Neural cell (in vitro differentiated cells): ENCODE measurements around the gene OLIG3. TPM values are rescaled to one million over a fixed set of nuclear protein-coding genes. Genes with fewer than 3 reads are reported as not detected.

Experiments used
- H2AFZ ChIP-seq: fragments of 200-600, 300-800 bp; sonication (generic), shearing (Covaris generic); 2 replicates; pipeline ENCODE4 v1.6.0; 2014; ENCODE audit warnings: low read depth, mild to moderate bottlenecking, antibody characterized with exemption, low read length, moderate library complexity
- H3F3A ChIP-seq: fragments of 200-600 bp; shearing (Covaris generic); 2 replicates; pipeline ENCODE4 v1.6.1; 2016; ENCODE audit warnings: mild to moderate bottlenecking, moderate library complexity, mixed read lengths, antibody characterized with exemption, low read length; ENCODE audit not compliant: insufficient read depth, poor library complexity, severe bottlenecking
- H3K27ac ChIP-seq: fragments of 200-600, 300-800 bp; sonication (generic), shearing (Covaris generic); 2 replicates; pipeline ENCODE4 v1.5.1; 2014; ENCODE audit warnings: mild to moderate bottlenecking, low read length, moderate library complexity
- H3K27me3 ChIP-seq: fragments of 300-800, 200-600 bp; sonication (generic), shearing (Covaris generic); 2 replicates; pipeline ENCODE4 v1.6.0; 2014; ENCODE audit warnings: mild to moderate bottlenecking, low read depth, low read length, moderate library complexity; ENCODE audit not compliant: insufficient read depth
- H3K36me3 ChIP-seq: fragments of 300-800, 200-600 bp; sonication (generic), shearing (Covaris generic); 2 replicates; pipeline ENCODE4 v1.5.1; 2014; ENCODE audit warnings: mild to moderate bottlenecking, antibody characterized with exemption, low read length, moderate library complexity; ENCODE audit not compliant: insufficient read depth
- H3K4me2 ChIP-seq: fragments of 300-800, 200-600 bp; sonication (generic), shearing (Covaris generic); 2 replicates; pipeline ENCODE4 v1.6.0; 2014; ENCODE audit warnings: mild to moderate bottlenecking, low read length
- H3K4me3 ChIP-seq: fragments of 300-800, 200-600 bp; sonication (generic), shearing (Covaris generic); 2 replicates; pipeline ENCODE4 v1.5.1; 2014; ENCODE audit warnings: mild to moderate bottlenecking, low read length, moderate library complexity
- H3K79me2 ChIP-seq: fragments of 200-600 bp; shearing (Covaris generic); replicated peaks from 2 replicates; pipeline ENCODE4 v1.6.0; 2014; ENCODE audit warnings: mild to moderate bottlenecking, low read length, moderate library complexity; ENCODE audit not compliant: insufficient read depth
- H3K9ac ChIP-seq: fragments of 300-800, 200-600 bp; sonication (generic), shearing (Covaris generic); 2 replicates; pipeline ENCODE4 v1.6.1; 2016; ENCODE audit warnings: mild to moderate bottlenecking, low read length, mixed read lengths
- H3K9me2 ChIP-seq: fragments of 200-600 bp; shearing (Covaris generic); 2 replicates; pipeline ENCODE4 v1.6.1; 2016; ENCODE audit warnings: mild to moderate bottlenecking, low read length, mixed read lengths; ENCODE audit not compliant: insufficient read depth
- H3K9me3 ChIP-seq: fragments of 200-600, 300-800 bp; sonication (generic), shearing (Covaris generic); 2 replicates; pipeline ENCODE4 v1.6.1; 2016; ENCODE audit warnings: mild to moderate bottlenecking, mixed run types, low read length, moderate library complexity, mixed read lengths
- H4K20me1 ChIP-seq: fragments of 200-600 bp; shearing (Covaris generic); 2 replicates; pipeline ENCODE4 v1.6.1; 2016; ENCODE audit warnings: mild to moderate bottlenecking, mixed run types; ENCODE audit not compliant: insufficient read depth
- CTCF ChIP-seq: fragments of 450-650 bp; IDR thresholded peaks from 2 replicates; pipeline ENCODE4 v1.5.1; 2014; ENCODE audit warnings: antibody characterized with exemption, mild to moderate bottlenecking, moderate library complexity; ENCODE audit not compliant: poor library complexity, severe bottlenecking
- EP300 ChIP-seq: fragments of 450-650 bp; conservative IDR thresholded peaks from 2 replicates; pipeline ENCODE4 v1.6.1; 2014; ENCODE audit warnings: antibody characterized with exemption, mild to moderate bottlenecking, moderate library complexity; ENCODE audit not compliant: poor library complexity, severe bottlenecking
- EZH2 ChIP-seq: fragments of 200-600, 300-800 bp; shearing (Covaris generic), sonication (generic); IDR thresholded peaks from 2 replicates; pipeline ENCODE4 v1.6.1; 2014; ENCODE audit warnings: antibody characterized with exemption, low read length, borderline replicate concordance, mild to moderate bottlenecking; ENCODE audit not compliant: insufficient read depth, poor library complexity, severe bottlenecking
- MXI1 ChIP-seq: fragments of 450-650 bp; conservative IDR thresholded peaks from 2 replicates; pipeline ENCODE4 v1.6.1; 2014; ENCODE audit warnings: antibody characterized with exemption, mild to moderate bottlenecking; ENCODE audit not compliant: poor library complexity, severe bottlenecking
- POLR2AphosphoS5 ChIP-seq: IDR thresholded peaks from 2 replicates; pipeline ENCODE4 v1.6.1; 2012
- RAD21 ChIP-seq: fragments of 450-650 bp; conservative IDR thresholded peaks from 2 replicates; pipeline ENCODE4 v1.6.1; 2014; ENCODE audit warnings: antibody characterized with exemption, mild to moderate bottlenecking, moderate library complexity
- SMC3 ChIP-seq: fragments of 450-650 bp; conservative IDR thresholded peaks from 2 replicates; pipeline ENCODE4 v1.6.1; 2014; ENCODE audit warnings: antibody characterized with exemption, mild to moderate bottlenecking, moderate library complexity; ENCODE audit not compliant: poor library complexity
- TAF1 ChIP-seq: IDR thresholded peaks from 2 replicates; pipeline ENCODE4 v1.6.1; 2012; ENCODE audit warnings: low read depth
- polyA plus RNA-seq: library from polyadenylated mRNA; depleted of rRNA; stranded (reverse); fragments of >200 nt; gene quantifications from 2 replicates; pipeline ENCODE4 v1.2.3, GENCODE V29; 2014
- TF ChIP-seq, protein P1 (sequence below): IDR thresholded peaks from 2 replicates; pipeline ENCODE4 v1.6.1; 2012; ENCODE audit warnings: borderline replicate concordance

Gene OLIG3
- polyA plus RNA-seq, 1 donor from 2014 or later, result not detected

DNA sequence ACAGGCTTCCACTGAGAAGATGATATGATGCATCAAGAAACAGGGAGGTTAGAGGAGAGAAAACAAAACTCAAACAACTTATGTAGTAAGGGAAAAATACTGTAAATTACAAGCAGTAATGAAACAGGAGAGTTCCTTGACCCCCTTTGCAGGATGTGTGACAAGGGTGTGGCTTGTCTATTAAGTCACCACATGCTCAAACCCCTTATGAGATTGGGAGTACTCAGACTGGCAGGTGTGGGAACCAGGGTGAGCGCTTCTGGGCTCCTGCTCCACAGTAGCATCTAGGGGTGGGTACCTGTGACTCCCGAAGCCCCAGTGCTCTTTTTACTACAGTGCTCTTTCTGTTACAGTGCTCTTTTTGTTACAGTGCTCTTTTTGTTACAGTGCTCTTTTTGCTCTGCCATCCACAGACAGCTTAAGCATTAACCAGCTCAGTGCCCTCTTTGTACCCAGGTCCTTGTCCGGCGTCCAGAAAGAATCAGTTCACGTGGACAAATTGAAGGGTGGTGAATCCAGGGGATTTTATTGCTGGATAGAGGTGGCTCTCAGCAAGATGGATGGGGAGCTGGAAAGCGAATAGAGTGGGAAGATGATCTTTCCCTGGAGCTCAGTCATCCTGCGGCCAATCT lies 28.7 kb downstream of the OLIG3 start:
- H3F3A ChIP-seq, result no peaks in the 10 kb centered on the region
- H3K36me3 ChIP-seq, result no peaks in the 10 kb centered on the region
- H3K79me2 ChIP-seq, result no peaks in the 10 kb centered on the region
- H3K27ac ChIP-seq, result no peak overlapping the region
- TF ChIP-seq POLR2AphosphoS5 (no peak), RAD21 (no peak), TAF1 (no peak), EP300 (no peak), EZH2 (no peak), MXI1 (no peak), SMC3 (no peak), CTCF (no peak)
- TF ChIP-seq, protein P1, sequence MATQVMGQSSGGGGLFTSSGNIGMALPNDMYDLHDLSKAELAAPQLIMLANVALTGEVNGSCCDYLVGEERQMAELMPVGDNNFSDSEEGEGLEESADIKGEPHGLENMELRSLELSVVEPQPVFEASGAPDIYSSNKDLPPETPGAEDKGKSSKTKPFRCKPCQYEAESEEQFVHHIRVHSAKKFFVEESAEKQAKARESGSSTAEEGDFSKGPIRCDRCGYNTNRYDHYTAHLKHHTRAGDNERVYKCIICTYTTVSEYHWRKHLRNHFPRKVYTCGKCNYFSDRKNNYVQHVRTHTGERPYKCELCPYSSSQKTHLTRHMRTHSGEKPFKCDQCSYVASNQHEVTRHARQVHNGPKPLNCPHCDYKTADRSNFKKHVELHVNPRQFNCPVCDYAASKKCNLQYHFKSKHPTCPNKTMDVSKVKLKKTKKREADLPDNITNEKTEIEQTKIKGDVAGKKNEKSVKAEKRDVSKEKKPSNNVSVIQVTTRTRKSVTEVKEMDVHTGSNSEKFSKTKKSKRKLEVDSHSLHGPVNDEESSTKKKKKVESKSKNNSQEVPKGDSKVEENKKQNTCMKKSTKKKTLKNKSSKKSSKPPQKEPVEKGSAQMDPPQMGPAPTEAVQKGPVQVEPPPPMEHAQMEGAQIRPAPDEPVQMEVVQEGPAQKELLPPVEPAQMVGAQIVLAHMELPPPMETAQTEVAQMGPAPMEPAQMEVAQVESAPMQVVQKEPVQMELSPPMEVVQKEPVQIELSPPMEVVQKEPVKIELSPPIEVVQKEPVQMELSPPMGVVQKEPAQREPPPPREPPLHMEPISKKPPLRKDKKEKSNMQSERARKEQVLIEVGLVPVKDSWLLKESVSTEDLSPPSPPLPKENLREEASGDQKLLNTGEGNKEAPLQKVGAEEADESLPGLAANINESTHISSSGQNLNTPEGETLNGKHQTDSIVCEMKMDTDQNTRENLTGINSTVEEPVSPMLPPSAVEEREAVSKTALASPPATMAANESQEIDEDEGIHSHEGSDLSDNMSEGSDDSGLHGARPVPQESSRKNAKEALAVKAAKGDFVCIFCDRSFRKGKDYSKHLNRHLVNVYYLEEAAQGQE, result no peak
- no peak overlapping the region for H2AFZ ChIP-seq
- no peak overlapping the region for H3K4me3 ChIP-seq
- H3K9me2 ChIP-seq, result no peaks in the 10 kb centered on the region
- no peaks in the 10 kb centered on the region for H4K20me1 ChIP-seq
- no peaks in the 10 kb centered on the region for H3K27me3 ChIP-seq
- no peak overlapping the region for H3K4me2 ChIP-seq
- no peaks in the 10 kb centered on the region for H3K9me3 ChIP-seq
- no peak overlapping the region for H3K9ac ChIP-seq

GRCh38 chr6:137452333-137452894 lies 41.8 kb downstream of the OLIG3 start:
- H3K4me3 ChIP-seq, result no peak overlapping the region
- H3K9me2 ChIP-seq, result no peaks in the 10 kb centered on the region
- TF ChIP-seq, protein P1, result no peak
- TF ChIP-seq EZH2, result no peak
- no peak for TF ChIP-seq MXI1
- TF ChIP-seq SMC3, result no peak
- TF ChIP-seq RAD21, result no peak
- no peak for TF ChIP-seq TAF1
- TF ChIP-seq CTCF, result no peak
- TF ChIP-seq POLR2AphosphoS5, result no peak
- TF ChIP-seq EP300, result no peak

More at GRCh38 chr6:137452333-137452894, 41.8 kb downstream of the OLIG3 start:
- no peaks in the 10 kb centered on the region for H3K36me3 ChIP-seq
- no peaks in the 10 kb centered on the region for H3K9me3 ChIP-seq
- no peaks in the 10 kb centered on the region for H3F3A ChIP-seq
- no peaks in the 10 kb centered on the region for H4K20me1 ChIP-seq
- H3K27ac ChIP-seq, result no peak overlapping the region
- no peak overlapping the region for H3K4me2 ChIP-seq
- no peaks in the 10 kb centered on the region for H3K79me2 ChIP-seq
- no peak overlapping the region for H2AFZ ChIP-seq
- no peak overlapping the region for H3K9ac ChIP-seq
- H3K27me3 ChIP-seq, result no peaks in the 10 kb centered on the region
